SK-N-SH (cell line): ENCODE data around the gene ZNF397. TPM values are rescaled to one million over a fixed set of nuclear protein-coding genes. Genes with fewer than 3 reads are reported as not detected.
A peak's percentile ranks its signal among the peaks of the same experiment; 100 is the strongest.

Experiments used
- CHD2 ChIP-seq: fragments of 150-350 bp; IDR thresholded peaks from 2 replicates; pipeline ENCODE4 v1.6.1; 2018; ENCODE audit warnings: low read length; ENCODE audit not compliant: partially characterized antibody
- CTCF ChIP-seq: fragments of 200-600 bp; sonication (generic); IDR thresholded peaks from 2 replicates; pipeline ENCODE4 v1.6.1; 2017; ENCODE audit warnings: antibody characterized with exemption, mild to moderate bottlenecking, moderate library complexity
- ELF1 ChIP-seq: IDR thresholded peaks from 2 replicates; pipeline ENCODE4 v1.4.0; 2012
- EP300 ChIP-seq, 2 experiments: IDR thresholded peaks; 2 replicates each; pipeline versions ENCODE4 v1.4.0 to v1.6.1; 2012; ENCODE audit warnings: borderline replicate concordance in 1 of 2, low read depth in 1 of 2, low read length in 1 of 2
- FOXJ3 ChIP-seq: sonication (generic); formaldehyde crosslinking; IDR thresholded peaks from 2 replicates; pipeline ENCODE4 v1.5.1; 2020; ENCODE audit warnings: mild to moderate bottlenecking, missing genetic modification reagents
- FOXM1 ChIP-seq: IDR thresholded peaks from 2 replicates; pipeline ENCODE4 v1.4.0; 2012; ENCODE audit warnings: low read depth, mild to moderate bottlenecking
- GABPA ChIP-seq: IDR thresholded peaks from 2 replicates; pipeline ENCODE4 v1.4.0; 2012; ENCODE audit warnings: low read depth, mild to moderate bottlenecking
- GATA2 ChIP-seq: sonication (generic); formaldehyde crosslinking; IDR thresholded peaks from 2 replicates; pipeline ENCODE4 v1.5.0; 2020; ENCODE audit warnings: mild to moderate bottlenecking, missing genetic modification reagents
- JUND ChIP-seq: IDR thresholded peaks from 2 replicates; pipeline ENCODE4 v1.4.0; 2012
- MAX ChIP-seq: IDR thresholded peaks from 2 replicates; pipeline ENCODE4 v1.4.0; 2012; ENCODE audit warnings: low read depth
- MXI1 ChIP-seq: IDR thresholded peaks from 2 replicates; pipeline ENCODE4 v1.6.1; 2012; ENCODE audit warnings: mild to moderate bottlenecking, low read depth, low read length, improper control_type of control experiment
- NFIC ChIP-seq: IDR thresholded peaks from 2 replicates; pipeline ENCODE4 v1.4.0; 2012; ENCODE audit warnings: borderline replicate concordance
- NRF1 ChIP-seq: IDR thresholded peaks from 2 replicates; pipeline ENCODE4 v1.6.1; 2012; ENCODE audit warnings: low read depth, mild to moderate bottlenecking, low read length
- PBX3 ChIP-seq: IDR thresholded peaks from 2 replicates; pipeline ENCODE4; 2012
- RCOR1 ChIP-seq: fragments of 150-350 bp; IDR thresholded peaks from 2 replicates; pipeline ENCODE4 v1.6.1; 2017; ENCODE audit warnings: antibody characterized with exemption, low read length
- RXRA ChIP-seq: IDR thresholded peaks from 2 replicates; pipeline ENCODE4 v1.4.0; 2012; ENCODE audit warnings: low read depth, mild to moderate bottlenecking, borderline replicate concordance
- TCF12 ChIP-seq: IDR thresholded peaks from 2 replicates; pipeline ENCODE4 v1.4.0; 2012
- ZBTB33 ChIP-seq: IDR thresholded peaks from 2 replicates; pipeline ENCODE4 v1.4.0; 2012; ENCODE audit warnings: low read depth, borderline replicate concordance
- polyA plus RNA-seq, 3 experiments: library from polyadenylated mRNA; depleted of rRNA; stranded (reverse); fragments of >200 nt; gene quantifications; 2 replicates each; pipeline ENCODE4 v1.2.3, GENCODE V29; 2012
- TF ChIP-seq, protein P1 (sequence below): fragments of 150-350 bp; IDR thresholded peaks from 2 replicates; pipeline ENCODE4 v1.6.1; 2017; ENCODE audit warnings: antibody characterized with exemption, low read length, low read depth, borderline replicate concordance
- TF ChIP-seq, protein P2 (sequence below): IDR thresholded peaks from 2 replicates; pipeline ENCODE4 v1.4.0; 2012; ENCODE audit warnings: low read depth, borderline replicate concordance

ZNF397 gene
- polyA plus RNA-seq, 1 of the 3 experiments (the other 2 are of a cell fraction), result 4.8 TPM

GRCh38 chr18:35290094-35290735, 49.4 kb downstream of the ZNF397 start, which contains the start of gene ZSCAN30 (continued):
- TF ChIP-seq MAX (peak; percentile 78; the same call in 1 of the 2 replicates), MXI1 (peak; percentile 81), NFIC (no peak), GATA2 (CRISPR knock-in tag) (peak; percentile 14; the same call in 1 of the 2 replicates), ZBTB33 (no peak), PBX3 (no peak), CHD2 (peak; percentile 79), RCOR1 (peak; percentile 32; the same call in 1 of the 2 replicates), NRF1 (peak; percentile 90), EP300 (IDR thresholded peaks at IDR 0.05; ENCODE audit: borderline replicate concordance in 1 of 2, low read depth in 1 of 2, low read length in 1 of 2) (peak in 1 of 2 experiments; percentile 4; a peak in 1 of 4 replicates), RXRA (no peak), CTCF (no peak), FOXM1 (no peak), JUND (no peak), ELF1 (0 out of 2 replicates have a peak, but pooled peaks have one; percentile 38), TCF12 (no peak), GABPA (peak; percentile 56), FOXJ3 (CRISPR knock-in tag) (no peak)
- TF ChIP-seq, protein P1, sequence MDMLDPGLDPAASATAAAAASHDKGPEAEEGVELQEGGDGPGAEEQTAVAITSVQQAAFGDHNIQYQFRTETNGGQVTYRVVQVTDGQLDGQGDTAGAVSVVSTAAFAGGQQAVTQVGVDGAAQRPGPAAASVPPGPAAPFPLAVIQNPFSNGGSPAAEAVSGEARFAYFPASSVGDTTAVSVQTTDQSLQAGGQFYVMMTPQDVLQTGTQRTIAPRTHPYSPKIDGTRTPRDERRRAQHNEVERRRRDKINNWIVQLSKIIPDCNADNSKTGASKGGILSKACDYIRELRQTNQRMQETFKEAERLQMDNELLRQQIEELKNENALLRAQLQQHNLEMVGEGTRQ, result no peak
- TF ChIP-seq, protein P2, sequence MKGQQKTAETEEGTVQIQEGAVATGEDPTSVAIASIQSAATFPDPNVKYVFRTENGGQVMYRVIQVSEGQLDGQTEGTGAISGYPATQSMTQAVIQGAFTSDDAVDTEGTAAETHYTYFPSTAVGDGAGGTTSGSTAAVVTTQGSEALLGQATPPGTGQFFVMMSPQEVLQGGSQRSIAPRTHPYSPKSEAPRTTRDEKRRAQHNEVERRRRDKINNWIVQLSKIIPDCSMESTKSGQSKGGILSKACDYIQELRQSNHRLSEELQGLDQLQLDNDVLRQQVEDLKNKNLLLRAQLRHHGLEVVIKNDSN, result peak; percentile 24; the same call in 1 of the 2 replicates
